HepG2 (cell line): ENCODE measurements around the gene RBM19. TPM values are rescaled to one million over a fixed set of nuclear protein-coding genes. Genes with fewer than 3 reads are reported as not detected.
A peak's percentile ranks its signal among the peaks of the same experiment; 100 is the strongest.

Experiments used
- ATAC-seq: fragments of 200-7000 bp; cut with Tn5 transposase; 3 replicates; pipeline ENCODE4 v1.9.1; 2020; ENCODE audit warnings: mild to moderate bottlenecking, moderate library complexity
- BruUV-seq: library from RNA; stranded (reverse); fragments of 400-500 nt; replicated peaks from 2 replicates; lab custom pipeline; 2021; lab: Mats Ljungman, UMichigan
- CTCF ChIA-PET: fragments of 300-600 bp; formaldehyde crosslinking; extraction: SDS; loops from one replicate; lab custom pipeline; 2021; ENCODE audit warnings: low total read pairs, inconsistent platforms, low intra/inter-chr PET ratio; lab: Yijun Ruan, JAX
- POLR2A ChIA-PET: fragments of 350-600 bp; sonication (Branson Sonifier 250); formaldehyde crosslinking; loops from one replicate; lab custom pipeline; 2020; ENCODE audit warnings: antibody characterized with exemption, inconsistent platforms; lab: Yijun Ruan, JAX
- DNase-seq: peaks from one replicate; pipeline ENCODE4 v3.0.0-alpha.2; 2015; ENCODE audit warnings: low spot score
- FAIRE-seq: peaks from 3 replicates; lab custom pipeline; 2011; peaks lifted over from hg19 to GRCh38; lab: Jason Lieb, UNC
- H2AFZ ChIP-seq: one replicate; pipeline ENCODE4 v1.6.1; 2011; ENCODE audit warnings: low read length, inconsistent platforms
- H3K27ac ChIP-seq: fragments of 300-600 bp; 3 replicates; pipeline ENCODE4 v1.8.0; 2011; ENCODE audit warnings: mixed run types, mild to moderate bottlenecking, mixed read lengths, low read length, inconsistent platforms; ENCODE audit not compliant: insufficient read depth; ENCODE audit errors: extremely low read length
- H3K27me3 ChIP-seq, 2 experiments: fragments of 200-600 bp in 1 of 2; 2 replicates in 1 of 2; 3 replicates in 1 of 2; pipeline versions ENCODE4 v1.6.0 to v1.8.0; 2011; ENCODE audit warnings: low read length in 2 of 2, mild to moderate bottlenecking in 2 of 2, moderate library complexity in 2 of 2, inconsistent platforms in 1 of 2; ENCODE audit not compliant: insufficient read depth in 2 of 2, control insufficient read depth in 1 of 2
- H3K36me3 ChIP-seq, 2 experiments: fragments of 200-600 bp in 1 of 2; replicated peaks in 1 of 2; 2 replicates in 1 of 2; 3 replicates in 1 of 2; pipeline versions ENCODE4 v1.5.1 to v1.8.0; 2011; ENCODE audit warnings: low read length in 2 of 2, inconsistent platforms in 1 of 2; ENCODE audit not compliant: insufficient read depth in 2 of 2, control insufficient read depth in 1 of 2
- H3K4me1 ChIP-seq: 2 replicates; pipeline ENCODE4 v1.5.1; 2012; ENCODE audit warnings: low read length, inconsistent platforms; ENCODE audit not compliant: insufficient read depth
- H3K4me2 ChIP-seq: 2 replicates; pipeline ENCODE4 v1.6.0; 2011; ENCODE audit warnings: low read depth, low read length, inconsistent platforms
- H3K4me3 ChIP-seq, 3 experiments: fragments of 200-600 bp in 1 of 3; sonication (generic), shearing (Covaris generic) in 1 of 3; replicated peaks in 1 of 3; 2 replicates each; pipeline ENCODE4 v1.5.1; 2011 to 2016; ENCODE audit warnings: low read length in 3 of 3, inconsistent platforms in 2 of 3, low read depth in 2 of 3, mild to moderate bottlenecking in 2 of 3, control low read depth in 1 of 3, mixed read lengths in 1 of 3; ENCODE audit not compliant: insufficient read depth in 1 of 3
- H3K79me2 ChIP-seq: one replicate; pipeline ENCODE4 v1.6.1; 2011; ENCODE audit warnings: low read length, inconsistent platforms; ENCODE audit not compliant: insufficient read depth
- H3K9ac ChIP-seq: 2 replicates; pipeline ENCODE4 v1.6.0; 2011; ENCODE audit warnings: mild to moderate bottlenecking, low read depth, low read length, inconsistent platforms; ENCODE audit not compliant: insufficient read depth
- H3K9me3 ChIP-seq: 2 replicates; pipeline ENCODE4 v1.5.1; 2012; ENCODE audit warnings: mild to moderate bottlenecking, low read length
- H4K20me1 ChIP-seq: 2 replicates; pipeline ENCODE4 v1.6.0; 2011; ENCODE audit warnings: inconsistent platforms, mild to moderate bottlenecking, low read length, moderate library complexity; ENCODE audit not compliant: insufficient read depth
- BRD4 ChIP-seq: sonication (generic); formaldehyde crosslinking; IDR thresholded peaks from 2 replicates; pipeline ENCODE4 v1.4.0; 2020; ENCODE audit warnings: missing genetic modification reagents
- CREM ChIP-seq, 2 experiments: sonication (generic) in 1 of 2; formaldehyde crosslinking in 1 of 2; IDR thresholded peaks; 2 replicates each; pipeline versions ENCODE4 v1.4.0 to v1.6.1; 2016 to 2020; ENCODE audit warnings: antibody characterized with exemption in 1 of 2, mild to moderate bottlenecking in 1 of 2, missing genetic modification reagents in 1 of 2
- NR2F1 ChIP-seq, 2 experiments: fragments of 450-650 bp in 1 of 2; formaldehyde crosslinking in 1 of 2; IDR thresholded peaks; 2 replicates each; pipeline versions ENCODE4 v1.5.0 to v1.6.1; 2016 to 2020; ENCODE audit warnings: mild to moderate bottlenecking in 1 of 2, missing compliant biosample characterization in 1 of 2, missing genetic modification reagents in 1 of 2, moderate library complexity in 1 of 2
- RARA ChIP-seq: IDR thresholded peaks from 2 replicates; pipeline ENCODE4 v1.6.1; 2016; ENCODE audit warnings: missing genetic modification reagents, missing compliant biosample characterization
- YY1 ChIP-seq: IDR thresholded peaks from 2 replicates; pipeline ENCODE4 v1.6.1; 2011; ENCODE audit warnings: low read length, low read depth, moderate library complexity, mild to moderate bottlenecking; ENCODE audit not compliant: insufficient read depth, insufficient replicate concordance
- ZFX ChIP-seq: sonication (generic); formaldehyde crosslinking; IDR thresholded peaks from 2 replicates; pipeline ENCODE4 v1.4.0; 2020; ENCODE audit warnings: mild to moderate bottlenecking, low read depth, missing genetic modification reagents, moderate library complexity
- ZNF260 ChIP-seq: sonication (generic); formaldehyde crosslinking; IDR thresholded peaks from 2 replicates; pipeline ENCODE4 v1.4.0; 2020; ENCODE audit warnings: missing genetic modification reagents, low read depth, mild to moderate bottlenecking, borderline replicate concordance
- WGBS: methylation state at CpG from one replicate; pipeline ENCODE4 v1.1.6; 2017; ENCODE audit warnings: low lambda C conversion rate; 5-methylcytosine and 5-hydroxymethylcytosine counted together
- in situ Hi-C: cut with HindIII; loops from 2 replicates; pipeline ENCODE4 v1.10.0; 2017; ENCODE audit warnings: low pct_unique_long_range_greater_than_20kb; ENCODE audit not compliant: extremely low pct_ligation_motif_present
- intact Hi-C: fragments of 100-400 bp; cut with micrococcal nuclease; formaldehyde crosslinking; loops from one replicate; pipeline ENCODE4 v1.10.0; 2022; ENCODE audit not compliant: unreplicated experiment
- polyA plus RNA-seq, 8 experiments: library from polyadenylated mRNA; depleted of rRNA in 3 of 8; stranded (reverse) in 7 of 8; unstranded in 1 of 8; fragments of >200 nt; fragmentation: Illumina TruSeq in 4 of 8; extraction: Trizol in 4 of 8; gene quantifications; 2 replicates each; pipeline versions ENCODE4 v1.2.1 to v1.2.3, GENCODE V29; 2011 to 2016; ENCODE audit warnings: low read depth in 4 of 8, missing spikeins in 1 of 8, mixed read lengths in 1 of 8; ENCODE audit not compliant: insufficient read depth in 1 of 8
- total RNA-seq, 5 experiments: library from RNA; depleted of rRNA; stranded (reverse); fragments of >200 nt; fragmentation: Illumina TruSeq; extraction: Trizol; gene quantifications; 2 replicates each; pipeline ENCODE4 v1.2.3, GENCODE V29; 2016; ENCODE audit warnings: low read depth in 1 of 5
- TF ChIP-seq, protein P1 (sequence below): sonication (generic); formaldehyde crosslinking; IDR thresholded peaks from 2 replicates; pipeline ENCODE4 v1.5.1; 2020; ENCODE audit warnings: mild to moderate bottlenecking, missing genetic modification reagents, moderate library complexity
- TF ChIP-seq, protein P2 (sequence below): sonication (generic); formaldehyde crosslinking; IDR thresholded peaks from 2 replicates; pipeline ENCODE4 v1.5.0; 2020; ENCODE audit warnings: mild to moderate bottlenecking, missing genetic modification reagents, moderate library complexity
- TF ChIP-seq, protein P3 (sequence below): sonication (generic); formaldehyde crosslinking; IDR thresholded peaks from 2 replicates; pipeline ENCODE4 v1.4.0; 2020; ENCODE audit warnings: missing genetic modification reagents

RBM19 gene
- total and polyA plus RNA-seq, 2 of the 13 experiments (the other 11 are each of a cell fraction or from before 2014, with no cell fraction given) = 19.3 to 32.2 TPM

DNA sequence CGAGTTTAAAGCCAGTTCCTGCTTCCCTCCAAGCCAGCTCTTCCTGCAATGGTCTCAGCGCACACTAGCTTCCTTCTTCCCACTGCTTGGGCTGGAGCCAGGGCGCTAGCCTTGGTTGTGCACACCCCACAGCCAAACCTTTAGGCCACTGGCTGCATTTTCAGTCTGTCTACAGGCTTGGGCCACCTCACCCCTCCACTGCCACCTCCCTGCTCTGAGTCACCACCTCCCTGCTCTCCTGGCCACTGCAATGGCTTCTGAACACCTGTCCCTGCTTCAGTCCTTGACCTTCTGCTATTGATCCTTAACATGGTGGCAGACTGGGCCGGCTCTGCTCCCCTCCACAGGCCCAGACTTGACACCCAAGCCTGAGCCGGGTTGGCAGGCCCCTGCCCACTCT lies 151.1 kb downstream of the RBM19 start:
- FAIRE-seq (no peak), ATAC-seq (peak; percentile 75), DNase-seq (no peak)
- peaks cover 0 to 5% of the 10 kb centered on the region in 2 experiments; a peak in 1 of 5 replicates for H3K36me3 ChIP-seq
- no peak overlapping the region for H2AFZ ChIP-seq
- intact Hi-C loops = loop anchor here (5.0 kb wide), 1 partner anchor 208 kb away; no protein-coding TSS in a partner anchor
- ChIA-PET CTCF (no interaction called here), POLR2A (no interaction called here)
- H4K20me1 ChIP-seq = no peaks in the 10 kb centered on the region
- H3K9me3 ChIP-seq = no peaks in the 10 kb centered on the region
- no peaks in the 10 kb centered on the region for H3K79me2 ChIP-seq
- H3K4me1 ChIP-seq = peaks cover 27% of the 10 kb centered on the region
- H3K4me2 ChIP-seq = no peak overlapping the region
- H3K9ac ChIP-seq = no peak overlapping the region
- in situ Hi-C loops = no loop called here
- WGBS = 71% methylated on average over 5 of the region's 5 CpGs
- BruUV-seq = no TSS peak
- H3K27me3 ChIP-seq = no peaks in the 10 kb centered on the region
- H3K27ac ChIP-seq = peak overlapping the region; percentile 23
- no peak overlapping the region for H3K4me3 ChIP-seq
- TF ChIP-seq CREM (IDR thresholded peaks at IDR 0.05) (no peak), CREM (CRISPR knock-in tag; IDR thresholded peaks at IDR 0.05) (no peak), YY1 (peak; percentile 49), ZFX (CRISPR knock-in tag) (peak; percentile 12; the same call in 1 of the 2 replicates), RARA (0 out of 2 replicates have a peak, but pooled peaks have one; percentile 30), NR2F1 (CRISPR knock-in tag; IDR thresholded peaks at IDR 0.05) (peak; percentile 19 to 53; a peak in 1 of 4 replicates), ZNF260 (CRISPR knock-in tag) (no peak), BRD4 (no peak)
- TF ChIP-seq, protein P1, sequence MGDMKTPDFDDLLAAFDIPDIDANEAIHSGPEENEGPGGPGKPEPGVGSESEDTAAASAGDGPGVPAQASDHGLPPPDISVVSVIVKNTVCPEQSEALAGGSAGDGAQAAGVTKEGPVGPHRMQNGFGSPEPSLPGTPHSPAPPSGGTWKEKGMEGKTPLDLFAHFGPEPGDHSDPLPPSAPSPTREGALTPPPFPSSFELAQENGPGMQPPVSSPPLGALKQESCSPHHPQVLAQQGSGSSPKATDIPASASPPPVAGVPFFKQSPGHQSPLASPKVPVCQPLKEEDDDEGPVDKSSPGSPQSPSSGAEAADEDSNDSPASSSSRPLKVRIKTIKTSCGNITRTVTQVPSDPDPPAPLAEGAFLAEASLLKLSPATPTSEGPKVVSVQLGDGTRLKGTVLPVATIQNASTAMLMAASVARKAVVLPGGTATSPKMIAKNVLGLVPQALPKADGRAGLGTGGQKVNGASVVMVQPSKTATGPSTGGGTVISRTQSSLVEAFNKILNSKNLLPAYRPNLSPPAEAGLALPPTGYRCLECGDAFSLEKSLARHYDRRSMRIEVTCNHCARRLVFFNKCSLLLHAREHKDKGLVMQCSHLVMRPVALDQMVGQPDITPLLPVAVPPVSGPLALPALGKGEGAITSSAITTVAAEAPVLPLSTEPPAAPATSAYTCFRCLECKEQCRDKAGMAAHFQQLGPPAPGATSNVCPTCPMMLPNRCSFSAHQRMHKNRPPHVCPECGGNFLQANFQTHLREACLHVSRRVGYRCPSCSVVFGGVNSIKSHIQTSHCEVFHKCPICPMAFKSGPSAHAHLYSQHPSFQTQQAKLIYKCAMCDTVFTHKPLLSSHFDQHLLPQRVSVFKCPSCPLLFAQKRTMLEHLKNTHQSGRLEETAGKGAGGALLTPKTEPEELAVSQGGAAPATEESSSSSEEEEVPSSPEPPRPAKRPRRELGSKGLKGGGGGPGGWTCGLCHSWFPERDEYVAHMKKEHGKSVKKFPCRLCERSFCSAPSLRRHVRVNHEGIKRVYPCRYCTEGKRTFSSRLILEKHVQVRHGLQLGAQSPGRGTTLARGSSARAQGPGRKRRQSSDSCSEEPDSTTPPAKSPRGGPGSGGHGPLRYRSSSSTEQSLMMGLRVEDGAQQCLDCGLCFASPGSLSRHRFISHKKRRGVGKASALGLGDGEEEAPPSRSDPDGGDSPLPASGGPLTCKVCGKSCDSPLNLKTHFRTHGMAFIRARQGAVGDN (CRISPR knock-in tag) = peak; percentile 71
- TF ChIP-seq, protein P2, sequence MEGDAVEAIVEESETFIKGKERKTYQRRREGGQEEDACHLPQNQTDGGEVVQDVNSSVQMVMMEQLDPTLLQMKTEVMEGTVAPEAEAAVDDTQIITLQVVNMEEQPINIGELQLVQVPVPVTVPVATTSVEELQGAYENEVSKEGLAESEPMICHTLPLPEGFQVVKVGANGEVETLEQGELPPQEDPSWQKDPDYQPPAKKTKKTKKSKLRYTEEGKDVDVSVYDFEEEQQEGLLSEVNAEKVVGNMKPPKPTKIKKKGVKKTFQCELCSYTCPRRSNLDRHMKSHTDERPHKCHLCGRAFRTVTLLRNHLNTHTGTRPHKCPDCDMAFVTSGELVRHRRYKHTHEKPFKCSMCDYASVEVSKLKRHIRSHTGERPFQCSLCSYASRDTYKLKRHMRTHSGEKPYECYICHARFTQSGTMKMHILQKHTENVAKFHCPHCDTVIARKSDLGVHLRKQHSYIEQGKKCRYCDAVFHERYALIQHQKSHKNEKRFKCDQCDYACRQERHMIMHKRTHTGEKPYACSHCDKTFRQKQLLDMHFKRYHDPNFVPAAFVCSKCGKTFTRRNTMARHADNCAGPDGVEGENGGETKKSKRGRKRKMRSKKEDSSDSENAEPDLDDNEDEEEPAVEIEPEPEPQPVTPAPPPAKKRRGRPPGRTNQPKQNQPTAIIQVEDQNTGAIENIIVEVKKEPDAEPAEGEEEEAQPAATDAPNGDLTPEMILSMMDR (CRISPR knock-in tag) = 0 out of 2 replicates have a peak, but pooled peaks have one; percentile 5
- TF ChIP-seq, protein P3, sequence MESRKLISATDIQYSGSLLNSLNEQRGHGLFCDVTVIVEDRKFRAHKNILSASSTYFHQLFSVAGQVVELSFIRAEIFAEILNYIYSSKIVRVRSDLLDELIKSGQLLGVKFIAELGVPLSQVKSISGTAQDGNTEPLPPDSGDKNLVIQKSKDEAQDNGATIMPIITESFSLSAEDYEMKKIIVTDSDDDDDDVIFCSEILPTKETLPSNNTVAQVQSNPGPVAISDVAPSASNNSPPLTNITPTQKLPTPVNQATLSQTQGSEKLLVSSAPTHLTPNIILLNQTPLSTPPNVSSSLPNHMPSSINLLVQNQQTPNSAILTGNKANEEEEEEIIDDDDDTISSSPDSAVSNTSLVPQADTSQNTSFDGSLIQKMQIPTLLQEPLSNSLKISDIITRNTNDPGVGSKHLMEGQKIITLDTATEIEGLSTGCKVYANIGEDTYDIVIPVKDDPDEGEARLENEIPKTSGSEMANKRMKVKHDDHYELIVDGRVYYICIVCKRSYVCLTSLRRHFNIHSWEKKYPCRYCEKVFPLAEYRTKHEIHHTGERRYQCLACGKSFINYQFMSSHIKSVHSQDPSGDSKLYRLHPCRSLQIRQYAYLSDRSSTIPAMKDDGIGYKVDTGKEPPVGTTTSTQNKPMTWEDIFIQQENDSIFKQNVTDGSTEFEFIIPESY (CRISPR knock-in tag) = peak; percentile 83
